WTC11 (cell line): ENCODE results near the gene ADAMTS2. TPM values are rescaled to one million over a fixed set of nuclear protein-coding genes. Genes with fewer than 3 reads are reported as not detected.
A peak's percentile ranks its signal among the peaks of the same experiment; 100 is the strongest.

Source experiments
- ATAC-seq: fragments of 200-7000 bp; cut with Tn5 transposase; 2 replicates; pipeline ENCODE4 v1.10.0; 2021; ENCODE audit warnings: mild to moderate bottlenecking, moderate library complexity
- CTCF ChIA-PET: fragments of 300-600 bp; sonication (Branson Sonifier 250); formaldehyde crosslinking; loops from one replicate; lab custom pipeline; 2021; ENCODE audit warnings: antibody characterized with exemption; lab: Charles Lee
- POLR2A ChIA-PET: fragments of 350-600 bp; sonication (Branson Sonifier 250); formaldehyde crosslinking; loops from one replicate; lab custom pipeline; 2021; ENCODE audit warnings: antibody characterized with exemption; lab: Charles Lee
- DNase-seq: peaks from one replicate; pipeline ENCODE4 v3.0.0; 2021; ENCODE audit warnings: low spot score
- H3K27ac Mint-ChIP-seq: 2 replicates; pipeline ENCODE4 v1.8.0; 2021; ENCODE audit warnings: mixed read lengths
- H3K27me3 Mint-ChIP-seq: 2 replicates; pipeline ENCODE4 v1.8.0; 2021; ENCODE audit warnings: low read depth, mild to moderate bottlenecking, moderate library complexity, mixed read lengths
- H3K36me3 Mint-ChIP-seq: 2 replicates; pipeline ENCODE4 v1.8.0; 2021; ENCODE audit warnings: mixed read lengths
- H3K4me1 Mint-ChIP-seq: 2 replicates; pipeline ENCODE4 v1.8.0; 2022; ENCODE audit warnings: mixed read lengths
- H3K4me3 Mint-ChIP-seq: 2 replicates; pipeline ENCODE4 v1.8.0; 2021; ENCODE audit warnings: mild to moderate bottlenecking, moderate library complexity, mixed read lengths
- H3K9me3 Mint-ChIP-seq: 2 replicates; pipeline ENCODE4 v1.8.0; 2021; ENCODE audit warnings: mixed read lengths
- AFF4 ChIP-seq: sonication (generic); formaldehyde crosslinking; IDR thresholded peaks from 2 replicates; pipeline ENCODE4 v1.8.1; 2023; ENCODE audit warnings: mild to moderate bottlenecking, missing genetic modification reagents, borderline replicate concordance
- CREM ChIP-seq: sonication (generic); formaldehyde crosslinking; IDR thresholded peaks from 2 replicates; pipeline ENCODE4 v1.8.1; 2022; ENCODE audit warnings: mild to moderate bottlenecking, missing genetic modification reagents, moderate library complexity
- ESRRA ChIP-seq: sonication (generic); formaldehyde crosslinking; IDR thresholded peaks from 2 replicates; pipeline ENCODE4 v1.8.1; 2022; ENCODE audit warnings: mild to moderate bottlenecking, missing genetic modification reagents, borderline replicate concordance
- FOXP4 ChIP-seq: sonication (generic); formaldehyde crosslinking; IDR thresholded peaks from 2 replicates; pipeline ENCODE4 v1.8.0; 2022; ENCODE audit warnings: mild to moderate bottlenecking, missing genetic modification reagents
- HMGA2 ChIP-seq: fragments of 250-450 bp; sonication (Bioruptor Pico); IDR thresholded peaks from 2 replicates; pipeline ENCODE4 v1.4.0; 2021; ENCODE audit warnings: mild to moderate bottlenecking, moderate library complexity
- JUN ChIP-seq: sonication (generic); formaldehyde crosslinking; IDR thresholded peaks from 2 replicates; pipeline ENCODE4 v1.8.0; 2023; ENCODE audit warnings: mild to moderate bottlenecking, missing genetic modification reagents
- PREB ChIP-seq: sonication (generic); formaldehyde crosslinking; IDR thresholded peaks from 2 replicates; pipeline ENCODE4 v1.8.1; 2022; ENCODE audit warnings: mild to moderate bottlenecking, missing genetic modification reagents, moderate library complexity, borderline replicate concordance
- SMAD3 ChIP-seq: sonication (generic); formaldehyde crosslinking; IDR thresholded peaks from 2 replicates; pipeline ENCODE4 v1.8.0; 2022; ENCODE audit warnings: missing genetic modification reagents, mild to moderate bottlenecking, borderline replicate concordance
- SOX15 ChIP-seq: fragments of 250-450 bp; sonication (Bioruptor Pico); IDR thresholded peaks from 2 replicates; pipeline ENCODE4 v1.9.0; 2021; ENCODE audit warnings: mild to moderate bottlenecking
- SP1 ChIP-seq: sonication (generic); formaldehyde crosslinking; conservative IDR thresholded peaks from 2 replicates; pipeline ENCODE4 v1.8.1; 2022; ENCODE audit warnings: missing genetic modification reagents
- USF2 ChIP-seq: sonication (generic); formaldehyde crosslinking; IDR thresholded peaks from 2 replicates; pipeline ENCODE4 v1.8.1; 2023; ENCODE audit warnings: mild to moderate bottlenecking, missing genetic modification reagents, moderate library complexity
- ZNF425 ChIP-seq: fragments of 250-450 bp; sonication (Bioruptor Pico); conservative IDR thresholded peaks from 2 replicates; pipeline ENCODE4 v1.9.0; 2021; ENCODE audit warnings: mild to moderate bottlenecking
- ZNF671 ChIP-seq: fragments of 250-450 bp; sonication (Bioruptor Pico); IDR thresholded peaks from 2 replicates; pipeline ENCODE4 v1.8.0; 2021; ENCODE audit warnings: mild to moderate bottlenecking
- total RNA-seq: library from RNA; stranded (reverse); gene quantifications from 3 replicates; pipeline ENCODE4 v1.2.3, GENCODE V29; 2021
- TF ChIP-seq, protein P1 (sequence below): sonication (generic); formaldehyde crosslinking; IDR thresholded peaks from 2 replicates; pipeline ENCODE4 v1.8.0; 2023; ENCODE audit warnings: mild to moderate bottlenecking, missing genetic modification reagents
- TF ChIP-seq, protein P2 (sequence below): sonication (generic); formaldehyde crosslinking; IDR thresholded peaks from 2 replicates; pipeline ENCODE4 v1.8.0; 2022; ENCODE audit warnings: mild to moderate bottlenecking, missing genetic modification reagents
- TF ChIP-seq, protein P3 (sequence below): sonication (generic); formaldehyde crosslinking; IDR thresholded peaks from 2 replicates; pipeline ENCODE4 v1.8.0; 2022; ENCODE audit warnings: mild to moderate bottlenecking, missing genetic modification reagents

The ADAMTS2 gene
- total RNA-seq, 1 experiment from 2014 or later: 11.2 TPM

GRCh38 chr5:179192185-179192890 lies 152.9 kb downstream of the ADAMTS2 start (continued):
- TF ChIP-seq ZNF425 (CRISPR knock-in tag): no peak
- TF ChIP-seq PREB: no peak
- TF ChIP-seq SOX15 (CRISPR knock-in tag): no peak
- no peak for TF ChIP-seq SP1 (CRISPR knock-in tag)
- TF ChIP-seq, all 79 proteins: peak for 0

GRCh38 chr5:179191506-179192184 lies 153.6 kb downstream of the ADAMTS2 start:
- Mint-ChIP-seq H3K9me3 (no peaks in the 10 kb centered on the region), H3K36me3 (no peaks in the 10 kb centered on the region), H3K27me3 (no peaks in the 10 kb centered on the region; the same call in 1 of the 2 replicates), H3K4me3 (no peak overlapping the region), H3K4me1 (peaks cover 31% of the 10 kb centered on the region), H3K27ac (no peak overlapping the region)
- TF ChIP-seq SMAD3 (CRISPR knock-in tag): no peak
- no peak for TF ChIP-seq JUN (CRISPR knock-in tag)
- TF ChIP-seq, protein P1, sequence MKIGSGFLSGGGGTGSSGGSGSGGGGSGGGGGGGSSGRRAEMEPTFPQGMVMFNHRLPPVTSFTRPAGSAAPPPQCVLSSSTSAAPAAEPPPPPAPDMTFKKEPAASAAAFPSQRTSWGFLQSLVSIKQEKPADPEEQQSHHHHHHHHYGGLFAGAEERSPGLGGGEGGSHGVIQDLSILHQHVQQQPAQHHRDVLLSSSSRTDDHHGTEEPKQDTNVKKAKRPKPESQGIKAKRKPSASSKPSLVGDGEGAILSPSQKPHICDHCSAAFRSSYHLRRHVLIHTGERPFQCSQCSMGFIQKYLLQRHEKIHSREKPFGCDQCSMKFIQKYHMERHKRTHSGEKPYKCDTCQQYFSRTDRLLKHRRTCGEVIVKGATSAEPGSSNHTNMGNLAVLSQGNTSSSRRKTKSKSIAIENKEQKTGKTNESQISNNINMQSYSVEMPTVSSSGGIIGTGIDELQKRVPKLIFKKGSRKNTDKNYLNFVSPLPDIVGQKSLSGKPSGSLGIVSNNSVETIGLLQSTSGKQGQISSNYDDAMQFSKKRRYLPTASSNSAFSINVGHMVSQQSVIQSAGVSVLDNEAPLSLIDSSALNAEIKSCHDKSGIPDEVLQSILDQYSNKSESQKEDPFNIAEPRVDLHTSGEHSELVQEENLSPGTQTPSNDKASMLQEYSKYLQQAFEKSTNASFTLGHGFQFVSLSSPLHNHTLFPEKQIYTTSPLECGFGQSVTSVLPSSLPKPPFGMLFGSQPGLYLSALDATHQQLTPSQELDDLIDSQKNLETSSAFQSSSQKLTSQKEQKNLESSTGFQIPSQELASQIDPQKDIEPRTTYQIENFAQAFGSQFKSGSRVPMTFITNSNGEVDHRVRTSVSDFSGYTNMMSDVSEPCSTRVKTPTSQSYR (CRISPR knock-in tag): no peak
- TF ChIP-seq, protein P2, sequence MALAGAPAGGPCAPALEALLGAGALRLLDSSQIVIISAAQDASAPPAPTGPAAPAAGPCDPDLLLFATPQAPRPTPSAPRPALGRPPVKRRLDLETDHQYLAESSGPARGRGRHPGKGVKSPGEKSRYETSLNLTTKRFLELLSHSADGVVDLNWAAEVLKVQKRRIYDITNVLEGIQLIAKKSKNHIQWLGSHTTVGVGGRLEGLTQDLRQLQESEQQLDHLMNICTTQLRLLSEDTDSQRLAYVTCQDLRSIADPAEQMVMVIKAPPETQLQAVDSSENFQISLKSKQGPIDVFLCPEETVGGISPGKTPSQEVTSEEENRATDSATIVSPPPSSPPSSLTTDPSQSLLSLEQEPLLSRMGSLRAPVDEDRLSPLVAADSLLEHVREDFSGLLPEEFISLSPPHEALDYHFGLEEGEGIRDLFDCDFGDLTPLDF (CRISPR knock-in tag): no peak
- no peak for TF ChIP-seq CREM
- no peak for TF ChIP-seq FOXP4 (CRISPR knock-in tag)
- TF ChIP-seq HMGA2 (CRISPR knock-in tag): no peak
- no peak for TF ChIP-seq AFF4 (CRISPR knock-in tag)
- TF ChIP-seq USF2 (CRISPR knock-in tag): no peak
- TF ChIP-seq, protein P3, sequence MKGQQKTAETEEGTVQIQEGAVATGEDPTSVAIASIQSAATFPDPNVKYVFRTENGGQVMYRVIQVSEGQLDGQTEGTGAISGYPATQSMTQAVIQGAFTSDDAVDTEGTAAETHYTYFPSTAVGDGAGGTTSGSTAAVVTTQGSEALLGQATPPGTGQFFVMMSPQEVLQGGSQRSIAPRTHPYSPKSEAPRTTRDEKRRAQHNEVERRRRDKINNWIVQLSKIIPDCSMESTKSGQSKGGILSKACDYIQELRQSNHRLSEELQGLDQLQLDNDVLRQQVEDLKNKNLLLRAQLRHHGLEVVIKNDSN: no peak
- no peak for TF ChIP-seq ESRRA
- no peak for TF ChIP-seq ZNF671 (CRISPR knock-in tag)
- no peak for ATAC-seq
- POLR2A ChIA-PET: no interaction called here
- CTCF ChIA-PET: interaction anchor here (0.6 to 1.3 kb wide), 2 partner anchors 27 to 73 kb away, joined by 3 to 4 read pairs; no protein-coding TSS in a partner anchor
- DNase-seq: peak; percentile 5
